Skeletal muscle satellite cell (primary cell): ENCODE data around the gene AUH.
"Not testable (repeated sequence)": the region's sequence is repeated elsewhere in the genome, so short reads cannot be mapped to it uniquely, and the experiment has no call there.

Experiments
- H3K27me3 ChIP-seq: 2 replicates; pipeline ENCODE4 v1.7.0; 2013; ENCODE audit warnings: low read length; ENCODE audit not compliant: control insufficient read depth, insufficient read depth
- H3K36me3 ChIP-seq: 2 replicates; pipeline ENCODE4 v1.7.0; 2013; ENCODE audit warnings: mild to moderate bottlenecking, control low read depth, low read length; ENCODE audit not compliant: insufficient read depth
- H3K4me1 ChIP-seq: 2 replicates; pipeline ENCODE4 v1.7.0; 2013; ENCODE audit warnings: low read length; ENCODE audit not compliant: control insufficient read depth, insufficient read depth
- H3K4me2 ChIP-seq: 2 replicates; pipeline ENCODE4 v1.7.0; 2013; ENCODE audit warnings: mild to moderate bottlenecking, low read length
- H3K4me3 ChIP-seq: 2 replicates; pipeline ENCODE4 v1.7.0; 2013; ENCODE audit warnings: low read length
- H3K9ac ChIP-seq: 2 replicates; pipeline ENCODE4 v1.7.0; 2013; ENCODE audit warnings: mild to moderate bottlenecking, low read depth, low read length, moderate library complexity
- H3K9me3 ChIP-seq: replicated peaks from 2 replicates; pipeline ENCODE4 v1.7.0; 2013; ENCODE audit warnings: mild to moderate bottlenecking, control low read depth, low read length

The AUH gene

GRCh38 chr9:91200692-91201336, 160.9 kb downstream of the AUH start:
- Histone ChIP-seq H3K4me2 (no peak overlapping the region), H3K36me3 (no peaks in the 10 kb centered on the region), H3K9me3 (no peaks in the 10 kb centered on the region)

GRCh38 chr9:91199739-91200497, 161.8 kb downstream of the AUH start:
- no peaks in the 10 kb centered on the region for H3K36me3 ChIP-seq
- H3K4me1 ChIP-seq = peaks cover 35% of the 10 kb centered on the region
- no peaks in the 10 kb centered on the region for H3K27me3 ChIP-seq
- no peak overlapping the region for H3K4me2 ChIP-seq
- no peak overlapping the region for H3K4me3 ChIP-seq
- no peak overlapping the region for H3K9ac ChIP-seq
- H3K9me3 ChIP-seq = no peaks in the 10 kb centered on the region

More at GRCh38 chr9:91200692-91201336, 160.9 kb downstream of the AUH start:
- H3K4me1 ChIP-seq = peaks cover 35% of the 10 kb centered on the region
- no peaks in the 10 kb centered on the region for H3K27me3 ChIP-seq
- H3K9ac ChIP-seq = no peak overlapping the region
- H3K4me3 ChIP-seq = no peak overlapping the region

- not testable (repeated sequence) for H3K36me3 ChIP-seq, H3K27me3 ChIP-seq, H3K4me2 ChIP-seq, H3K4me3 ChIP-seq, H3K9me3 ChIP-seq, H3K9ac ChIP-seq
- H3K4me1 ChIP-seq = peaks cover 40% of the 10 kb centered on the region
Observed at GRCh38 chr9:91198881-91199280, 162.8 kb downstream of the AUH start.

- H3K27me3 ChIP-seq = no peaks in the 10 kb centered on the region
- H3K4me1 ChIP-seq = peaks cover 45% of the 10 kb centered on the region
- H3K4me2 ChIP-seq = no peak overlapping the region
- H3K9ac ChIP-seq = no peak overlapping the region
- no peaks in the 10 kb centered on the region for H3K36me3 ChIP-seq
- no peaks in the 10 kb centered on the region for H3K9me3 ChIP-seq
- H3K4me3 ChIP-seq = no peak overlapping the region
Observed at GRCh38 chr9:91198405-91198804, 163.3 kb downstream of the AUH start.

- Histone ChIP-seq H3K9me3 (no peaks in the 10 kb centered on the region), H3K27me3 (no peaks in the 10 kb centered on the region), H3K4me2 (peak overlapping the region; percentile 13), H3K9ac (peak overlapping the region; percentile 9), H3K36me3 (no peaks in the 10 kb centered on the region), H3K4me3 (no peak overlapping the region), H3K4me1 (peaks cover 51% of the 10 kb centered on the region)
Observed at GRCh38 chr9:91197232-91198181, 164.2 kb downstream of the AUH start.

GRCh38 chr9:91196103-91196950, 165.4 kb downstream of the AUH start:
- Histone ChIP-seq H3K4me3 (no peak overlapping the region), H3K9me3 (no peaks in the 10 kb centered on the region), H3K9ac (peak overlapping the region; percentile 5), H3K4me1 (peaks cover 60% of the 10 kb centered on the region), H3K36me3 (no peaks in the 10 kb centered on the region), H3K27me3 (no peaks in the 10 kb centered on the region), H3K4me2 (no peak overlapping the region)

- no peaks in the 10 kb centered on the region for H3K9me3 ChIP-seq
- H3K27me3 ChIP-seq = no peaks in the 10 kb centered on the region
- H3K4me3 ChIP-seq = no peak overlapping the region
- H3K36me3 ChIP-seq = no peaks in the 10 kb centered on the region
- no peak overlapping the region for H3K9ac ChIP-seq
- H3K4me1 ChIP-seq = peaks cover 55% of the 10 kb centered on the region
- H3K4me2 ChIP-seq = no peak overlapping the region
Observed at GRCh38 chr9:91195372-91196012, 166.2 kb downstream of the AUH start.

- H3K4me1 ChIP-seq = peaks cover 51% of the 10 kb centered on the region
- H3K4me3 ChIP-seq = peak overlapping the region; percentile 66
Observed at GRCh38 chr9:91193658-91194391, 167.9 kb downstream of the AUH start.

GRCh38 chr9:91193087-91193657, 168.5 kb downstream of the AUH start:
- Histone ChIP-seq H3K9me3 (no peaks in the 10 kb centered on the region), H3K4me2 (peak overlapping the region; percentile 92), H3K4me3 (peak overlapping the region; percentile 66), H3K27me3 (no peaks in the 10 kb centered on the region), H3K36me3 (no peaks in the 10 kb centered on the region), H3K9ac (peak overlapping the region; percentile 98), H3K4me1 (peaks cover 49% of the 10 kb centered on the region)

More at GRCh38 chr9:91193658-91194391, 167.9 kb downstream of the AUH start:
- peak overlapping the region; percentile 98 for H3K9ac ChIP-seq
- H3K9me3 ChIP-seq = no peaks in the 10 kb centered on the region
- H3K4me2 ChIP-seq = peak overlapping the region; percentile 92
- H3K36me3 ChIP-seq = no peaks in the 10 kb centered on the region
- H3K27me3 ChIP-seq = no peaks in the 10 kb centered on the region
